Measurements from ENCODE around the gene GABRA1. TPM values are rescaled to one million over a fixed set of nuclear protein-coding genes. Genes with fewer than 3 reads are reported as not detected.

GABRA1 gene
- total RNA-seq: not detected

- Mint-ChIP-seq H3K4me1 (ENCODE audit: low read depth in 2 of 2) (no peaks in the 10 kb centered on the region), H3K9me3 (peaks cover 4% of the 10 kb centered on the region), H3K4me3 (no peak within 1 kb of the TSS), H3K27ac (no peak within 1 kb of the TSS), H3K27me3 (peaks cover 4 to 7% of the 10 kb centered on the region in 2 donors), H3K36me3 (peaks cover 4% of the 10 kb centered on the region)
- no peak for DNase-seq (ENCODE audit: low spot score)
- no peak for ATAC-seq
Measured at GRCh38 chr5:161847941-161848391, at the start of gene GABRA1. Gene GABRA1 (plus strand): TSS chr5:161848120. CDS start chr5:161850811, 2,691 bp downstream.

- Mint-ChIP-seq H3K4me3 (no peak overlapping the region), H3K4me1 (ENCODE audit: low read depth in 2 of 2) (no peaks in the 10 kb centered on the region), H3K36me3 (no peaks in the 10 kb centered on the region), H3K27me3 (no peaks in the 10 kb centered on the region), H3K9me3 (peaks cover 9% of the 10 kb centered on the region), H3K27ac (no peak overlapping the region)
- ATAC-seq (no peak), DNase-seq (ENCODE audit: low spot score) (no peak)
Measured at GRCh38 chr5:161799316-161799715, 48.6 kb upstream of the GABRA1 start.

GRCh38 chr5:161804263-161804662 lies 43.7 kb upstream of the GABRA1 start:
- DNase-seq (ENCODE audit: low spot score): no peak
- Mint-ChIP-seq H3K4me3 (no peak overlapping the region), H3K9me3 (peaks cover 13% of the 10 kb centered on the region), H3K36me3 (no peaks in the 10 kb centered on the region), H3K27me3 (no peaks in the 10 kb centered on the region), H3K27ac (no peak overlapping the region), H3K4me1 (ENCODE audit: low read depth in 2 of 2) (no peaks in the 10 kb centered on the region)
- ATAC-seq: no peak

GRCh38 chr5:161846746-161847145 lies 1.2 kb upstream of the GABRA1 start:
- ATAC-seq: no peak
- Mint-ChIP-seq H3K36me3 (peaks cover 4% of the 10 kb centered on the region), H3K27ac (no peak overlapping the region)

GRCh38 chr5:161847447-161847846 lies 473 bp upstream of the GABRA1 start:
- Mint-ChIP-seq H3K4me1 (ENCODE audit: low read depth in 2 of 2) (no peaks in the 10 kb centered on the region), H3K27me3 (peaks cover 4 to 7% of the 10 kb centered on the region in 2 donors), H3K9me3 (peaks cover 4% of the 10 kb centered on the region), H3K36me3 (peaks cover 4% of the 10 kb centered on the region), H3K4me3 (no peak overlapping the region), H3K27ac (no peak overlapping the region)
- ATAC-seq (no peak), DNase-seq (ENCODE audit: low spot score) (no peak)

More at GRCh38 chr5:161846746-161847145, 1.2 kb upstream of the GABRA1 start:
- no peak for DNase-seq (ENCODE audit: low spot score)
- no peaks in the 10 kb centered on the region for H3K4me1 Mint-ChIP-seq (ENCODE audit: low read depth in 2 of 2)
- H3K4me3 Mint-ChIP-seq: no peak overlapping the region
- H3K9me3 Mint-ChIP-seq: peaks cover 4% of the 10 kb centered on the region
- peaks cover 4 to 7% of the 10 kb centered on the region in 2 donors for H3K27me3 Mint-ChIP-seq

GRCh38 chr5:161850491-161850890 lies 2.6 kb downstream of the GABRA1 start:
- Mint-ChIP-seq H3K27me3 (peaks cover 4 to 7% of the 10 kb centered on the region in 2 donors), H3K4me3 (no peak overlapping the region), H3K36me3 (peaks cover 4% of the 10 kb centered on the region), H3K9me3 (peaks cover 4% of the 10 kb centered on the region), H3K4me1 (ENCODE audit: low read depth in 2 of 2) (no peaks in the 10 kb centered on the region), H3K27ac (no peak overlapping the region)
- ATAC-seq (no peak), DNase-seq (ENCODE audit: low spot score) (no peak)

- Mint-ChIP-seq H3K4me1 (ENCODE audit: low read depth in 2 of 2) (no peaks in the 10 kb centered on the region), H3K27me3 (peaks cover 4 to 7% of the 10 kb centered on the region in 2 donors), H3K9me3 (peaks cover 4% of the 10 kb centered on the region), H3K36me3 (peaks cover 4% of the 10 kb centered on the region), H3K27ac (no peak overlapping the region), H3K4me3 (no peak overlapping the region)
- ATAC-seq (no peak), DNase-seq (ENCODE audit: low spot score) (no peak)
Measured at GRCh38 chr5:161851691-161852299, 3.9 kb downstream of the GABRA1 start.

- no peak for ATAC-seq
- DNase-seq (ENCODE audit: low spot score): no peak
- Mint-ChIP-seq H3K4me1 (ENCODE audit: low read depth in 2 of 2) (no peaks in the 10 kb centered on the region), H3K36me3 (no peaks in the 10 kb centered on the region), H3K9me3 (peaks cover 9% of the 10 kb centered on the region), H3K4me3 (no peak overlapping the region), H3K27ac (no peak overlapping the region), H3K27me3 (no peaks in the 10 kb centered on the region)
Measured at GRCh38 chr5:161857358-161857757, 9.4 kb downstream of the GABRA1 start.

GRCh38 chr5:161863259-161863658 lies 15.3 kb downstream of the GABRA1 start:
- Mint-ChIP-seq H3K4me1 (ENCODE audit: low read depth in 2 of 2) (no peaks in the 10 kb centered on the region), H3K4me3 (no peak overlapping the region), H3K36me3 (no peaks in the 10 kb centered on the region), H3K9me3 (peaks cover 6% of the 10 kb centered on the region), H3K27me3 (no peaks in the 10 kb centered on the region), H3K27ac (no peak overlapping the region)
- no peak for DNase-seq (ENCODE audit: low spot score)
- ATAC-seq: no peak

GRCh38 chr5:161863811-161864210 lies 15.9 kb downstream of the GABRA1 start:
- Mint-ChIP-seq H3K4me1 (ENCODE audit: low read depth in 2 of 2) (no peaks in the 10 kb centered on the region), H3K36me3 (no peaks in the 10 kb centered on the region), H3K27ac (no peak overlapping the region), H3K9me3 (peaks cover 4% of the 10 kb centered on the region), H3K4me3 (no peak overlapping the region), H3K27me3 (no peaks in the 10 kb centered on the region)
- DNase-seq (ENCODE audit: low spot score) (no peak), ATAC-seq (no peak)

- H3K27me3 Mint-ChIP-seq: no peaks in the 10 kb centered on the region
- ATAC-seq (no peak), DNase-seq (ENCODE audit: low spot score) (no peak)
- no peaks in the 10 kb centered on the region for H3K4me1 Mint-ChIP-seq (ENCODE audit: low read depth in 2 of 2)
- peaks cover 4% of the 10 kb centered on the region for H3K9me3 Mint-ChIP-seq
- H3K4me3 Mint-ChIP-seq: no peak overlapping the region
- no peak overlapping the region for H3K27ac Mint-ChIP-seq
- no peaks in the 10 kb centered on the region for H3K36me3 Mint-ChIP-seq
Measured at GRCh38 chr5:161865510-161865909, 17.6 kb downstream of the GABRA1 start.

GRCh38 chr5:161889971-161890370 lies 42.1 kb downstream of the GABRA1 start:
- ATAC-seq: no peak
- DNase-seq (ENCODE audit: low spot score): no peak
- no peaks in the 10 kb centered on the region for H3K36me3 Mint-ChIP-seq
- H3K9me3 Mint-ChIP-seq: no peaks in the 10 kb centered on the region
- H3K4me3 Mint-ChIP-seq: no peak overlapping the region
- H3K27ac Mint-ChIP-seq: no peak overlapping the region
- no peaks in the 10 kb centered on the region for H3K4me1 Mint-ChIP-seq (ENCODE audit: low read depth in 2 of 2)
- no peaks in the 10 kb centered on the region for H3K27me3 Mint-ChIP-seq

GRCh38 chr5:161895514-161895913 lies 47.6 kb downstream of the GABRA1 start:
- Mint-ChIP-seq H3K27ac (no peak overlapping the region), H3K4me3 (no peak overlapping the region), H3K4me1 (ENCODE audit: low read depth in 2 of 2) (no peaks in the 10 kb centered on the region), H3K27me3 (no peaks in the 10 kb centered on the region), H3K9me3 (peaks cover 4% of the 10 kb centered on the region), H3K36me3 (no peaks in the 10 kb centered on the region)
- ATAC-seq: no peak
- DNase-seq (ENCODE audit: low spot score): no peak

- no peak for ATAC-seq
Measured at GRCh38 chr5:161897033-161897432, 49.1 kb downstream of the GABRA1 start.

GRCh38 chr5:161899590-161899989 lies 51.7 kb downstream of the GABRA1 start:
- H3K9me3 Mint-ChIP-seq: peaks cover 15% of the 10 kb centered on the region
- no peaks in the 10 kb centered on the region for H3K4me1 Mint-ChIP-seq (ENCODE audit: low read depth in 2 of 2)
- no peaks in the 10 kb centered on the region for H3K27me3 Mint-ChIP-seq
- ATAC-seq (no peak), DNase-seq (ENCODE audit: low spot score) (no peak)
- no peaks in the 10 kb centered on the region for H3K36me3 Mint-ChIP-seq
- H3K4me3 Mint-ChIP-seq: no peak overlapping the region
- no peak overlapping the region for H3K27ac Mint-ChIP-seq

More at GRCh38 chr5:161897033-161897432, 49.1 kb downstream of the GABRA1 start:
- Mint-ChIP-seq H3K4me1 (ENCODE audit: low read depth in 2 of 2) (no peaks in the 10 kb centered on the region), H3K36me3 (no peaks in the 10 kb centered on the region), H3K27me3 (no peaks in the 10 kb centered on the region), H3K27ac (no peak overlapping the region), H3K9me3 (peaks cover 4% of the 10 kb centered on the region), H3K4me3 (no peak overlapping the region)
- no peak for DNase-seq (ENCODE audit: low spot score)
